Glutamatergic neuron (in vitro differentiated cells): Measurements from ENCODE around the gene SCMH1. TPM values are rescaled to one million over a fixed set of nuclear protein-coding genes. Genes with fewer than 3 reads are reported as not detected.
"Not testable (repeated sequence)": the region's sequence is repeated elsewhere in the genome, so short reads cannot be mapped to it uniquely, and the experiment has no call there.

Experiments used
- DNase-seq: peaks from one replicate; pipeline ENCODE4 v3.0.0; 2022
- H3K27ac Mint-ChIP-seq: one replicate; pipeline ENCODE4 v1.8.0; 2020; ENCODE audit warnings: mild to moderate bottlenecking, mixed read lengths, inconsistent platforms; ENCODE audit not compliant: unreplicated experiment
- H3K27me3 Mint-ChIP-seq: one replicate; pipeline ENCODE4 v1.8.0; 2020; ENCODE audit warnings: mild to moderate bottlenecking, moderate library complexity, mixed read lengths, inconsistent platforms; ENCODE audit not compliant: unreplicated experiment
- H3K36me3 Mint-ChIP-seq: one replicate; pipeline ENCODE4 v1.8.0; 2020; ENCODE audit warnings: mild to moderate bottlenecking, mixed read lengths, inconsistent platforms; ENCODE audit not compliant: unreplicated experiment
- H3K4me1 Mint-ChIP-seq: one replicate; pipeline ENCODE4 v1.8.0; 2020; ENCODE audit warnings: mild to moderate bottlenecking, low read depth, mixed read lengths, inconsistent platforms; ENCODE audit not compliant: unreplicated experiment
- H3K4me3 Mint-ChIP-seq: one replicate; pipeline ENCODE4 v1.8.0; 2020; ENCODE audit warnings: mild to moderate bottlenecking, mixed read lengths, inconsistent platforms; ENCODE audit not compliant: unreplicated experiment
- H3K9me3 Mint-ChIP-seq: one replicate; pipeline ENCODE4 v1.8.0; 2020; ENCODE audit warnings: mild to moderate bottlenecking, moderate library complexity, mixed read lengths, inconsistent platforms; ENCODE audit not compliant: unreplicated experiment
- CTCF ChIP-seq: fragments of 200-600 bp; sonication (generic); IDR thresholded peaks from one replicate; pipeline ENCODE4 v1.5.0; 2021; ENCODE audit not compliant: partially characterized antibody, unreplicated experiment
- total RNA-seq: library from RNA; stranded (reverse); fragmentation: NEBNext Ultra II Directional; extraction: Animal tissue kit (Norgen Biotek cat#: 25700); gene quantifications from one replicate; pipeline ENCODE4 v1.2.1, GENCODE V29; 2021; ENCODE audit not compliant: unreplicated experiment

SCMH1 gene
- total RNA-seq, 1 donor from 2014 or later = 17.8 TPM

GRCh38 chr1:41217441-41217840 is 24.7 kb downstream of the SCMH1 start:
- Mint-ChIP-seq H3K4me3 (no peak overlapping the region), H3K27me3 (no peaks in the 10 kb centered on the region), H3K36me3 (peaks cover 7% of the 10 kb centered on the region), H3K4me1 (no peaks in the 10 kb centered on the region), H3K27ac (no peak overlapping the region), H3K9me3 (peaks cover 2% of the 10 kb centered on the region)
- no peak for DNase-seq
- TF ChIP-seq CTCF = no peak

GRCh38 chr1:41215623-41216022 is 26.5 kb downstream of the SCMH1 start:
- H3K27ac Mint-ChIP-seq = no peak overlapping the region
- H3K4me1 Mint-ChIP-seq = no peaks in the 10 kb centered on the region
- peaks cover 2% of the 10 kb centered on the region for H3K9me3 Mint-ChIP-seq
- no peak for DNase-seq
- H3K27me3 Mint-ChIP-seq = peaks cover 2% of the 10 kb centered on the region
- peaks cover 7% of the 10 kb centered on the region for H3K36me3 Mint-ChIP-seq
- no peak for TF ChIP-seq CTCF
- no peak overlapping the region for H3K4me3 Mint-ChIP-seq

- Mint-ChIP-seq H3K36me3 (peaks cover 6% of the 10 kb centered on the region), H3K4me3 (no peak overlapping the region), H3K4me1 (no peaks in the 10 kb centered on the region), H3K27me3 (peaks cover 4% of the 10 kb centered on the region), H3K9me3 (no peaks in the 10 kb centered on the region), H3K27ac (no peak overlapping the region)
- no peak for TF ChIP-seq CTCF
- DNase-seq = no peak
Measured at GRCh38 chr1:41213341-41213740, 28.8 kb downstream of the SCMH1 start.

GRCh38 chr1:41211608-41212007 is 30.5 kb downstream of the SCMH1 start:
- H3K36me3 Mint-ChIP-seq, H3K27ac Mint-ChIP-seq, DNase-seq: not testable (repeated sequence)

GRCh38 chr1:41207053-41207452 is 35.1 kb downstream of the SCMH1 start:
- not testable (repeated sequence) for DNase-seq, H3K4me1 Mint-ChIP-seq, H3K9me3 Mint-ChIP-seq, H3K27me3 Mint-ChIP-seq, H3K27ac Mint-ChIP-seq, H3K4me3 Mint-ChIP-seq
- peaks cover 17% of the 10 kb centered on the region for H3K36me3 Mint-ChIP-seq

More at GRCh38 chr1:41211608-41212007, 30.5 kb downstream of the SCMH1 start:
- H3K4me1 Mint-ChIP-seq, H3K4me3 Mint-ChIP-seq, H3K27me3 Mint-ChIP-seq, H3K9me3 Mint-ChIP-seq: not testable (repeated sequence)

- Mint-ChIP-seq H3K4me1 (no peaks in the 10 kb centered on the region), H3K27ac (no peak overlapping the region), H3K4me3 (no peak overlapping the region), H3K36me3 (peaks cover 12% of the 10 kb centered on the region), H3K9me3 (peaks cover 3% of the 10 kb centered on the region), H3K27me3 (no peaks in the 10 kb centered on the region)
- no peak for TF ChIP-seq CTCF
- no peak for DNase-seq
Measured at GRCh38 chr1:41200728-41201127, 41.4 kb downstream of the SCMH1 start.
